Measurements from ENCODE around the gene SORCS2. TPM values are rescaled to one million over a fixed set of nuclear protein-coding genes. Genes with fewer than 3 reads are reported as not detected.

Gene SORCS2
- polyA plus RNA-seq, 4 donors = 6.7 to 9.8 (median 8.7) TPM

DNA sequence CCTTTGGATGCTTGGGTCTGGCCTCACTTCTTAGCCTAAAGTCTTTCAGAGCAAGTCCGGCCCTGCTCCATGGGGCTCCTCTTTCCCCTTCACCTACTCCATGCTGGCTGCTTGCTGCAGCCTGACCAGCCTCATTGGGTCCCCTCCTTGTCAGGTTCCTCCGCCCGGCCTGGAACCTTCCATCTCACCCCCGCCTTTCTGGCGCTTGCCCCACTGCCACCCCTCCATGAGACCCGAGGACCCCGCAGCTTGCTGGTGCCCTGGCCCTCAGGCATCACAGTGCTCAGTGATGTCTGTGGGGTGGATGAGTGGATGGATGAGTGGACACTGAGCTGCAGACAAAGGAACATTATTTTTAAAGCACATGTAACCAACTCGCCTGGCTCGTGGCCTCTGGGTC, 24.7 kb downstream of the SORCS2 start:
- no peak for DNase-seq (ENCODE audit: low read depth in 4 of 4, low spot score in 3 of 4)

DNA sequence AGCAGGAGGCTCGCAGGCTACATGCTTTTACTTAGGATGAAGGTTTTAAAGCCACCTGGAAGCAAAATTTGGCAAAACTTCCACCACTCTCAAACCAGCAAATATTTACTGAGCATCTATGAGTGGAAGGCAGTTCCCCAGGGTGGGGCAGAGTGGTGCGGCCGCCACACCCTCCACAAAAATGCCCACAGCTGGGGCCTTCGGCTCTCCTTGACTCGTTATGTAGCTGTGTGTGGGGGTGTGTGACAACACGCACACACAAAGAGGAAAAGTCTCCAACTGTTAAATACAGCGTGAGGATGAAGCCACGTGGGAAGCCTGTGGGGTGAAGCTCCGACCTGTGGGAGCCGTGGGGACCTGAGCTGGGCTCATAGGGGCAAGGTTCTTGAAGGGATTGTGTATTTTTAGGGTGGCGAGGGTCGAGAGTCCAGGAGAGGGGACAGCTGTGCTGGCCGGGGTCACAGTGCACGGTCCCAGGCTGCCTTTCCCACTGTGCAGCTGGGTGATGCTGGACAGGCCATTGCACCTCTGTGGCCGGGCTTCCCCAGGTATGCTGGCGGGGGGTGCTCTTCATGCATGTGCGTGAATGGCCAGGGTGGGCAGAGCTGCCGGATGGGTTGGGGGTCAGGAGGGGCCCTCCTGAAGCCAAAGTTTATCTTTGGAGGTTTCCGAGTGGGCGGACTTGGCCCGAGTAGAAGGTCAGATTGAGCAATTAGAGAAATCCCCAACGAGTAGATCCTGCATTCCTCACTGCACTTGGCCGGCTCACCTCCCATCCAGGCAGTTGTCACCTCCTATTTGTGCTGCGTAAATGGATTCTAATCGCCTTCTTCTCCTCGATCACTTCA, 25.4 kb downstream of the SORCS2 start:
- no peak for DNase-seq (ENCODE audit: low read depth in 4 of 4, low spot score in 3 of 4)

DNA sequence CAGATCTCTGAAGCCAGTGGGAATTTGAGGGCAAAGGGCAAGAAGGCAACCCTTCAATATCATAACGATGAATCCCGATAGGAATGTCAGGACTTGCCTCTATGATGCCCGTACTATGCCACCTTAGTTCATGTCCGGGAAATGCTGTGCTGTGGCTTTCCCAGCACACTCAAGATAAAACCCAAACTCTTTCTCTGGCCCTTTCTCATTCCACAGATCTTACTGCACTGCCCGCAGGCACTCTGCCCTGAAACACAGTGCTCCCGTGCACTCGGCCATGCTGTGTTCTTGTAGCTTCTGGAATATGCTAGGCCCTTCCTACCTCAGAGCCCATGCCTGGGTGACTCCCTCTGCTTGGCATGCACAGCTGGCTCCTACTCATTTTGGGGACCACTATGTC, 26.3 kb downstream of the SORCS2 start:
- no peak for DNase-seq (ENCODE audit: low read depth in 4 of 4, low spot score in 3 of 4)

DNA sequence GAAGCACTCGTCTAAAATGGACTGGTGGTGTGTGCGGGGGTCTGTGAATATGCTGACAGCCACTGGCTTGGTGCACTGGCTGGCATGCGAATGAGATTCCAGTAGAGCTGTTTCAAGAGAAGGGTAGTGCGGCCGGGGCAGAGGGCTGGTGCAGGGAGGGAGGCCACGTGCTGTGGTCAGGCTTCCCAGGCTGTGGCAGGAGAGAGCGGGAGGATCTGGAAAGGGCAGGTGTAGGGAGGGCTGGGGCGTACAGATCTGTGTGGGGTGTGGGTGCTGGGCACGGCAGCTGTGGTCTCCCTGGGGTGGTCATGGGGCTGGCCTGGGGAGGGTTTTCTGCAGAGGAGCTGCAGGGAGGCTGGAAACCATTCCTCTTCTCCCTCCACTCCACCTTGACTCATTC, 30.2 kb downstream of the SORCS2 start:
- no peak for DNase-seq (ENCODE audit: low read depth in 4 of 4, low spot score in 3 of 4)

DNA sequence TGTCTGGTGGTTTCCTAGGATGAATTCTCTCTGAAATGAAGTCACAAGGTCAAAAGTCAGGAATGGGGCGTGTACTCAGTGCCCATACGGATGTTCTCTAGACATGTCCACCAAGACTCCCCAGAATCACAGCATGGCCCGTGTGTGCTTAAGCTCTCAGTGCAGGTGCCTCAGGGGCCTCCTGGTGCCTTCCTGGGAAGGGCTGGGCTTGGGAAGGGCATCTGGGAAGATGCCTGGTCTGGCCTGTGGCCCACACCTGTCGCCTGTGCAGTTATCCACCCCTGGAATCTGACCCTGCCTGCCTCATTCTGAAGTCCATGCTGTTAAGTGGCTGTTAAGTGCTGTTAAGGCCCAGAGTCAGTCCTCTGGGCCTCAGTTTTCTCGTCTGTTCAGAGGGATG, 31.2 kb downstream of the SORCS2 start:
- DNase-seq (ENCODE audit: low read depth in 4 of 4, low spot score in 3 of 4) = no peak

DNA sequence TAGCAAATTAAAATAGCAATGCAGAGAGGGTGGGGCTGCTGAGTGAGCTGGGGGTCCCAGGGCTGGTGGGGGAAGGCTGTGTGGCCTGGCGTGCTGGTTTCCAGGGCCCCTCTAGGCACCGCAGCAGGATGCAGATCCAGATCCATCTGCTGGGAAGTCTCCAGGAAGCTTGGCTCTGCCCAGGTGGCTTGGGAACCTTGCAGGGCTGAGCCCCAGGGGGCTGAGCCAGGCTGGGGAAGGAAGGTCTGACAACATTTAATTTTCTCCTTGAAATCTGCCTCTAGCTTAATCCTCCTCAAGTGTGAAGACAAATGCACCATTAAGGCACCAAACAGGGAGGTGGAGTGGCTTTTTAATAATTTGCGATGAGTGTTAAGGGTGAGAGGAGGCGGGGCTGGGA, 31.7 kb downstream of the SORCS2 start:
- no peak for DNase-seq (ENCODE audit: low read depth in 4 of 4, low spot score in 3 of 4)

DNA sequence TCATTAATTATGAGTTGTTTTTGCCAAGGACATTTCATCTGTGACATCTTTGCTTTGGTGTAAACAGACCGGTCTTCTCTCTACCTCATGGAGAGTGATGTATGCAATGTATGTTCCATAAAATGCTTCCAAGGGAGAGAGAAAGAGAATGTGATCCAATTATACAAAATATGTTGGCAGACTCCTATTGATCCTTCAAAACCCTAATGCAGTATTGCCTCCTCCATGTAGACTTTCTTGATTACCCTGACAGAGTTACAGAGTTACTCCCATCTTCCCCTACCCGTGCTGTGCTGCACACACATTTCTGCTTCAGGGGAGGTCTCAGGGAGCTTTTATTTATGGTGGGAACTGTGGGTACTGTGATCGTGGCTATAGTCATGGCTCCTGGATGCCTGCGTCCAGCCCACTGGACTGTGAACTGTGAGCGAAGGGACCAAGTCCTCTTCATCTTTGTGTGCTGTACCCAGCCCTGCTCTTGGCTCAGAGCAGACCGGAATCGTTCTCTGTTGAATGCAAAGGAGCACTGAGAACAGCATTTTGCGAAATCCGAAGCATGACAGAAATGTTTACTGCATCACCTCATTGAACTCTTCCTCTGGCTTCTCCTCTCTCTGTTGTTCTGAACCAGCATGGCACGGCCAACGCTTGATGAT, 32.7 kb downstream of the SORCS2 start:
- no peak for DNase-seq (ENCODE audit: low read depth in 4 of 4, low spot score in 3 of 4)

DNA sequence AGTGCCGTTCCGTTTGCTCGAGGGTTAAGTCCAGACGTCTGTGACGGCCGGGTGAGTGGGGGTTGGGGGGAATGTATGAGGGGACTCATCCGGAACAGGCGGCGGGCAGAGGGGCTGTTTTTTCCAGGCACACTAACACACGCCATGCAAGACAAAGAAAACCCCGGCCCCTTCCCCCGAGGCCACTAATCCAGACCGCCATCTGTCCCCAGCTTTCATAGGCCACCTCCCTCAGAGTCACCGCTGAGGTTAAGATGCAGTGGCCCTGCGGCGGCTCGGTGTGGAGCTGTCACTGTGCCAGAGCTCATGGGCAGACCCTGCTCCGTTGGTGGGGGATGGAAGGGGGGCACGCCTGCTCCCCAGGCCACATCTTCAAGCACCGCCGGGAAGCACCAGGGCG, 34.1 kb downstream of the SORCS2 start:
- DNase-seq (ENCODE audit: low read depth in 4 of 4, low spot score in 3 of 4) = no peak

DNA sequence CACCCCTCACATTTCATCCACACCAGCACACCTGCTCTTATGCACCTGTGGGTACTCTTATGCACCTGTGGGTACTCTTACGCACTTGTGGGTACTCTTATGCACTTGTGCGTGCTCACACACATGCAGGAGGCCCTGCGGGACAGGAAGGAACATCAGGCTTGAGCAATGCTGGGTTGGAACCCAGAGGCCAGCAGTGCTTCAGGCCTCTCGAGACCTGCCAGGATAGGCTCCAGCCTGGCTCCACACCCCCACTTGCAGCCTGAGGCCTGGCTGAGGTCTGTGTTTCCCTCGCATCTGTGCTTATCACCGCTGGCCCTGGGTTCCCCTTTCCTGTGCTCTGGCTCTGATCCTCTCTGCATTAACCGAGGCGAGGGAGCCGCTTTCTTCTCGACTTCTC, 34.7 kb downstream of the SORCS2 start:
- DNase-seq (ENCODE audit: low read depth in 4 of 4, low spot score in 3 of 4) = no peak

DNA sequence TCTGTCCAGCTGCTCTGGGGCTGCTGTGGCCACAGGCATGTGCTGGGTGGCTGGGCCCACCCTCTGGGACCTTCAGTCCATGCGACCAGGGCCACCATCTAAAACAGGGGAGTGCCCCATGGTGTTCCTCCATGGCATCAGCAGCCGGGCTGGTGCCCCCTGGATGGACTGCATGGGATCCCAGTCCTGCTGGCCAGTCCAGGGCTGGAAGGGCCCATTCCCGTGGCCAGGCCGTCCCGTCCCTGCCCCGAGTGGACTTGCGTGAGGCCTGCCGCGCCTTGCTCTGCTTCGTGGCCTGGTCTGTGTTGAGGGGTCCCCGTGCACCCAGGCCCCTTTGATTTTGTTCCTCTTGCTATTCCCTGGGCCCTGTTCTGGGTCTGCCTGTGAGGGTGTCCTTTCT, 36.4 kb downstream of the SORCS2 start:
- no peak for DNase-seq (ENCODE audit: low read depth in 4 of 4, low spot score in 3 of 4)

DNA sequence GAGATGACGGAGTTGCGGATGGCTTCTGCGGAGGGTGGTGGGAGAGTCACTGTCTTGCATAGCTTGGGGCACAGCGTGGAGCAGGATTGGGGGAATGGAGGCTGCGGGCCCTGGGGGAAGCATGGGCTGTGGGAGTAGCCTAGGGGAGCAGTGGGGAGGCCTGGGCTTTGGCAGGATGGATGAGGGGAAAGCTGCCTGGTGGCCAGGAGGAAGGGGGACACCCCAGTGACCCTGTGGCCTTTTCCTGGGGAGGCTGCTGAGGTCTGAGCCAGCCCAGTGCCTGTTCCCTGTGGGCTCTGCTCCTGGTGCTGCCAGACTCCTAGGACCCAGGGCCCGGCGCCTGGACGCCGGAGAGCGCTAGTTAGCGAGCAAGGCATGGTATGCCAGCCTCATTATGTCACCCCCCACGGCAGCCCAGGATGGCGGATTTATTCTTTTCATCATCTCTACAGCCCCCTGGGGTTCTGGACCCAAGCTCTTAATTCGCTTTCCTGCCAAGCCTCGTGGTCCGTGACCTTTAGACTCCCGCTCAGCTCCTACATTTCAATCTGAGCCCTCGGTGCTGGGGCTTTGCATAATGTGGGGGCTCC, 39.8 kb downstream of the SORCS2 start:
- DNase-seq (ENCODE audit: low read depth in 4 of 4, low spot score in 3 of 4) = no peak

DNA sequence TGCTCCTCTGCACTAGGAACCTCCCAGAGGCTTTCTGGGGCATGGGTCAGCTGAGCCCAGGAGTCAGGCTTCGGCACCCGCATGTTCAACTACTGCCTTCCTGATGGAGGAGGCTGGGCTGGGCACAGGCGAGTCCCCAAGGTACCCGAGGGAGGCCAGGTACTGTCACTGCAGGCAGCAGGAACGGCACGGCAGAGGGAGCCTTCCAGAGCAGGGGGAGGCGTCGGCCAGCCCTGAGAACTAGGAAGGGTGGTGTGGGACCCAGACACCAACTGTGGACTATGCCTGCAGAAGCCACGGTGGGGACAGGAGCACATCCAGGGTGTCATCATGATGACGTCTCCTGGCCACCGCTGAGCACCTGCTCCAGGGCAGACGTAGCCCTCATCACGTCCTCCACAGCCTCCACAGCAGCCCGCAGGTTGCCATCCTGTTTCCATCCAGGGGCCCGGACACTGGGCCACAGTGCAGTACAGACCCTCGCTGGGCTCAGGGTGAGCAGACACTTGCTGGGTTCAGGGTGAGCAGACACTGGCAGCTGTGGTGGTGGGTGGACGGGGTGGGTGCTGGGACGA, 40.8 kb downstream of the SORCS2 start:
- no peak for DNase-seq (ENCODE audit: low read depth in 4 of 4, low spot score in 3 of 4)

DNA sequence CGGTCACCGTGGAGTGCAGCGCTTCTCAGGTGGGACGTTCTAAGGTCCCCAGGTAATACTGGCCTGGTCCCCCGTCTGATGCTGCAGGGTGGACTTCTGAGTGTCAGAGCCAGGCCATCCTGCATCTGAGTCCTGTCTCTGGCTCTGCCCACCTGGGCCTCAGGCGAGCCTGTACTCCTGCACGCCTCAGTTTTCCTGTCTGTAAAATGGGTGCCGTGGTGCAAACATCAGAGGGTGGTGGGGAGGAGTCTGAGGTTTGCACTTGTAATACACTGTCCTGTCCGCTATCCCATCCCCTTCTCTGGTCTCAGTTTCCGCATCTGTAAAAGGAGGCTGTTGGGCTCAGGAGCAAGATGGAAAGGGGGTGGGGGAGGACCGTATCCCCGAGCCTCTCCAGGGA, 41.3 kb downstream of the SORCS2 start:
- DNase-seq (ENCODE audit: low read depth in 4 of 4, low spot score in 3 of 4) = no peak

DNA sequence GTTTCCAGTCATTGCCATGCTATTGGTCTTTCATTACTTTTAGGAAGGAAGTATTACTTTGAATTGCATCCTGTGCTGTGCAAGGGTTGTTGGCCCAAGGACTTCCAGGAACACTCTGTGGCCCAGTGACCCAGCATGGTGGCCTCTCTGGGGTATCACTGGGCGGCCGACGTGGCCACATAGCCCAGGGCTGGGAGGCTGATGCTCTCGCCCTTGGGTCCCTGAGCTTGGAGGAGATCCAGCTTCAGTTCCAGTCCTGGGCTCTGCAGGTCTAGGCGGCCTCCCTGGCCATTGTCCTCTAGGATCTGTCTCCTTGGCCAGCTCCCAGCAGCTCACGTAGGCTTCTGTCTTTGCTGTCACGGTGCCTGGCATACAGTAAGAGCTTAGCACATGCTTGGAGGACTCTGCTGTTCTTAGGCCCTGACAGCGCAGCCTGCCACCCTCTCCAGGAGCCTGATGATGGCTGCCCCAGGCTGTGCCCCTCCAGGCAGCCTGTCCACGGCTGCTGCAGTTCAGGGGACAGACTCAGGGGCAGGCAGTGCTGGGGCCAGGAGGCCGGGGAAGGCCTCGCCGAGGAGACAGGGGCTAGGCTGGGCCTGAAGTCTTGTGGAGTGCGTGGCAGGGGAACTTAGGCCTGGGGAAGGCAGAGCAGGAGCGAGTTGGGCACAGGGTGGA, 42.2 kb downstream of the SORCS2 start:
- no peak for DNase-seq (ENCODE audit: low read depth in 4 of 4, low spot score in 3 of 4)

DNA sequence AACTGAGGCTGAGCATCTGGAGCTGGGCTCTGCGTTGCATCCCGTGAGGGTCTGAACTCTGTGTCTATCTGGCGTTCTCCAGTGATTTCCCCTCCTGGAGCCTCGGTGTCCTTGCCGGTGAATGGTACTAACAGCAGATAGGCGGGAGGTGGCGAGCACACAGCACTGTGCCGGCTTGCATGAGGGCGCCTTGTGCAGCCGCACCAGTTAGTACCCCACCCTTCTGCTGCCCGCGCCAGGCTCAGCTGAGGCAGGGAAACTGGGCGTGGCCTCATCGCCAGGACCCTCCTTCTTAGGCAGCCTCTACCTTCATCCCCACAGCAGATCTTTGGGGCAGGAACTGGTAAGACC, 42.7 kb downstream of the SORCS2 start:
- no peak for DNase-seq (ENCODE audit: low read depth in 4 of 4, low spot score in 3 of 4)

DNA sequence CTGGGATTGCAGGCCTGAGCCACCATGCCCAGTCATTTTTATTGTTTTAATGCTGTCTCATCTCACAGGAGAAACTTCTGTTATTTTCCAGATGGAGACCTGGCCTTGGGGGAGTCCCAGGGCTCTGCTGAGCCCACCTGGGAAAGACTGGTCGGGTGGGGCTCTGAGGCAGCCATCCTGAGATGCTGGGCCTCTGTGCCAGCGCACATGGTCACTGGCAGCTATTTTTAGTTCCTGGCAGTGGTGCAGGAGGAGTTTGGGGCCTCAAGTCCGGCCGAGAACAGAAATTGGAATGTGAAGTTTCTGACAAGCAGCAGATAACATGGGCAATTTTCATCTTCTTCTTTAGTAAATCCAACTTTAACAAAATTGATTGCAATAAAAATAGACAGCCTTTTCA, 44.5 kb downstream of the SORCS2 start:
- no peak for DNase-seq (ENCODE audit: low read depth in 4 of 4, low spot score in 3 of 4)

DNA sequence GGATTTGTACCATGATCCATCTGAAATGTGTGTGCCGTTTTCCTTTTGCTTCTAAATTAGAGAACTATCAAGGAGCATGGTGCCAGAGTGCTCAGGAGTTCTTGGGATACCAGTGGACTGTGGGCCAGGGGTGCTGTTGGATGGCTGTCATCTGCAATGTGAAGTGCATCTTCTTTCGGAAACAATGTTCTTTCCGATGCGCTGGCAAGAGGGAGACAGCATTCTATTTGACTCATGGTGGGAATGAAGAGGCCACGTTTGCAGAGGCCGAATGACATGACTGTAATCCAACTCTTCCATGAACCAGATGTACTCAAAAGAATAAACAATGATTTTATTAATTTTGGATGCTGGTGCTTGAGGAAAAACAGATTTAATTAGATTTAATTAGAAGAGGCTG, 45.5 kb downstream of the SORCS2 start:
- no peak for DNase-seq (ENCODE audit: low read depth in 4 of 4, low spot score in 3 of 4)

DNA sequence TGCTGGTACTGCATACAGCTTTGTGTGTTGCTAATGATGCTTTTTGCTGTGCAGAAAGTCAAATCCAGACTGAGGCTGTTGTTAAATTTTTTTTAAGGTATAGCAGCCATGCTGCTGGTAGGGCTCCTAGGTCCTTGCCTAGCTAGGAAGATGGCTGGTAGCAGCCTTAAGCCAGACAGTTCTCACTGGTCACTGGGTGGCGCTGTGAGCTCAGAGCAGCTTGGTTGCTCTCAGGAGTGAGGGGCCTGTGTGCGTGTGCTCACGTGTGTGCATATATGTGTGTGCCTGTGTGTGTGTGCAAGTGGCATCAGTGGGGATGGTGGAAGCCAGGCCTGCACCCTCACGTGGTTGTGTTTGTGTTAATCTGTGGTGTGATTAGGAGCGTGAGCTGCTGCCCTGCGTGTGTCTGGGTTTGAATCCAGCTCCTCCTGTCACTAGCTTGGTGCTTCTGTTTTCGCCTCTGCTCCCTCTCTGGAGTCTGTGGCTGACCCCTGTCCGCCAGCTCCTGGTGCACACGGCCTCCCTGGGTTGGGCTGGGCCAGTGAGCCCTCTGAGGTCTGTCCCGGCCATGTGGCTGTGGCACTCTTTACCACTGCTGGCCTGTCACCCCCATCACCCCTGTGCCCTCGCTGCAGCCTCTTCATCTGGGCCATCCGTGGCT, 46.1 kb downstream of the SORCS2 start:
- no peak for DNase-seq (ENCODE audit: low read depth in 4 of 4, low spot score in 3 of 4)

DNA sequence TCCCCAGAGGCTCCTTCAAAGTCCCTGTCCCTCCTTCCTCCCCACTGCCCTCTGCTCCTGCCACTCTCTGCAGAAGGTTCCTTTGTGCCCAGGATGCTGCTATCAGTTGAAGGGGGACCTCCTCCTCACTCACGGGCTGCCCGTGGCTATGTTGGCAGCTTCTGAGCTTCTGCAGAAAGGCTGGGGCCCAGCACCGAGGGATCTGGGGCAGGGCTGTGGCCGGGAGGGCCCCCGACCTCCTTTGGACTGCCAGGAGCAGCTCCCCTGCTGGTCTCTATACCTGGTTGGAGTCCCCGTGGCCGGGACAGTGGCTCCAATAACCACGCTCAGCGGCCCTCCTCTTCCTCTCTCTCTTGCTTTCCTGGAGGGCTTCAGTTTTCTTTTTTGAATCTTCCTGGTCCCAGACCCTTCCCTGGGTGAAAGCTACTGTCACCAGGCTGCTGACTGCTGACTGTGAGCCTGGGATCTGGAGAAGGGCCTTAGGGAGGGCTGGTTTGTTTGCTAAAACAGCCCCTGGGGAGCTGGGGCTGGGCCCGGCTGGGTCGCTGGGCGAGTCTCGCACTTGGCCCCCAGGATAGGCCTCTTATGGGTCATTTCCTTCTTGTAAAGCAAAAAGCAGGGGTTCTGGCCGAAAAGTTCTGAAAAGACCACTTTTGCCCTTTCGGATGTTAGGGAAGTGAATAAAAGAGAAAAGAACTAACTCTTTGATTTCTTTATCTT, 46.9 kb downstream of the SORCS2 start:
- DNase-seq (ENCODE audit: low read depth in 4 of 4, low spot score in 3 of 4) = no peak

DNA sequence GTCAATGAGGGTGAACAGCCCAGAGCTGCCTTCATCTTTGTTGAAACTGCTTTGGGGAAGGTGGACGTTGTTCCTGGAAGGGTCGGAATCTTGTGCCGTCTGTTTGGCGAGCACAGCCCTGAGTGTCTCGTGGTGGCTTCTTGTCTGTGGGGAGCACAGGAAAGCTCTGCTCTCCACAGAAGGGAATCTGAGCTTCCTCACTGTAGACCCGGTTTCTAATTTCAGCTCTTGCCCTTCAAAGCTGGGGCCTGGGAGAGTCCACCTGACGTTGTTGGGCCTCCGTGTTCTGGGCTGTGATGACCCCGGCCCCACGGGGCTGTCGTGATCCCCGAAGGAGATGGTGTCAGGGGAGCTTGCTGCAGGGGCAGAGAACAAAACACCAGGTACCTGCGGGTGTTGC, 47.5 kb downstream of the SORCS2 start:
- no peak for DNase-seq (ENCODE audit: low read depth in 4 of 4, low spot score in 3 of 4)
